WTC11 (cell line): ENCODE measurements around the gene NRG3. TPM values are rescaled to one million over a fixed set of nuclear protein-coding genes. Genes with fewer than 3 reads are reported as not detected.
A peak's percentile ranks its signal among the peaks of the same experiment; 100 is the strongest.
"Not testable (repeated sequence)": the region's sequence is repeated elsewhere in the genome, so short reads cannot be mapped to it uniquely, and the experiment has no call there.

Experiments used
- ATAC-seq: fragments of 200-7000 bp; cut with Tn5 transposase; 2 replicates; pipeline ENCODE4 v1.10.0; 2021; ENCODE audit warnings: mild to moderate bottlenecking, moderate library complexity
- CTCF ChIA-PET: fragments of 300-600 bp; sonication (Branson Sonifier 250); formaldehyde crosslinking; loops from one replicate; lab custom pipeline; 2021; ENCODE audit warnings: antibody characterized with exemption; lab: Charles Lee
- POLR2A ChIA-PET: fragments of 350-600 bp; sonication (Branson Sonifier 250); formaldehyde crosslinking; loops from one replicate; lab custom pipeline; 2021; ENCODE audit warnings: antibody characterized with exemption; lab: Charles Lee
- DNase-seq: peaks from one replicate; pipeline ENCODE4 v3.0.0; 2021; ENCODE audit warnings: low spot score
- H3K27ac Mint-ChIP-seq: 2 replicates; pipeline ENCODE4 v1.8.0; 2021; ENCODE audit warnings: mixed read lengths
- H3K27me3 Mint-ChIP-seq: 2 replicates; pipeline ENCODE4 v1.8.0; 2021; ENCODE audit warnings: low read depth, mild to moderate bottlenecking, moderate library complexity, mixed read lengths
- H3K36me3 Mint-ChIP-seq: 2 replicates; pipeline ENCODE4 v1.8.0; 2021; ENCODE audit warnings: mixed read lengths
- H3K4me1 Mint-ChIP-seq: 2 replicates; pipeline ENCODE4 v1.8.0; 2022; ENCODE audit warnings: mixed read lengths
- H3K4me3 Mint-ChIP-seq: 2 replicates; pipeline ENCODE4 v1.8.0; 2021; ENCODE audit warnings: mild to moderate bottlenecking, moderate library complexity, mixed read lengths
- H3K9me3 Mint-ChIP-seq: 2 replicates; pipeline ENCODE4 v1.8.0; 2021; ENCODE audit warnings: mixed read lengths
- FOXK1 ChIP-seq: sonication (generic); formaldehyde crosslinking; IDR thresholded peaks from 2 replicates; pipeline ENCODE4 v1.8.0; 2022; ENCODE audit warnings: mild to moderate bottlenecking, moderate library complexity, missing genetic modification reagents
- IRF2 ChIP-seq: sonication (generic); formaldehyde crosslinking; IDR thresholded peaks from 2 replicates; pipeline ENCODE4 v1.8.0; 2022; ENCODE audit warnings: low read depth, missing genetic modification reagents, borderline replicate concordance
- JUN ChIP-seq: sonication (generic); formaldehyde crosslinking; IDR thresholded peaks from 2 replicates; pipeline ENCODE4 v1.8.0; 2023; ENCODE audit warnings: mild to moderate bottlenecking, missing genetic modification reagents
- NFATC4 ChIP-seq: fragments of 250-450 bp; sonication (Bioruptor Pico); IDR thresholded peaks from 2 replicates; pipeline ENCODE4 v1.9.0; 2021; ENCODE audit warnings: mild to moderate bottlenecking
- OVOL2 ChIP-seq: fragments of 250-450 bp; sonication (Bioruptor Pico); IDR thresholded peaks from 2 replicates; pipeline ENCODE4 v1.9.0; 2021; ENCODE audit warnings: mild to moderate bottlenecking, borderline replicate concordance
- PRRX2 ChIP-seq: fragments of 250-450 bp; sonication (Bioruptor Pico); IDR thresholded peaks from 2 replicates; pipeline ENCODE4 v1.8.0; 2021; ENCODE audit warnings: mild to moderate bottlenecking
- RELA ChIP-seq: sonication (generic); formaldehyde crosslinking; IDR thresholded peaks from 2 replicates; pipeline ENCODE4 v1.8.1; 2022; ENCODE audit warnings: missing genetic modification reagents, mild to moderate bottlenecking, borderline replicate concordance
- SMAD4 ChIP-seq: sonication (generic); formaldehyde crosslinking; IDR thresholded peaks from 2 replicates; pipeline ENCODE4 v1.8.0; 2022; ENCODE audit warnings: mild to moderate bottlenecking, missing genetic modification reagents
- SOX15 ChIP-seq: fragments of 250-450 bp; sonication (Bioruptor Pico); IDR thresholded peaks from 2 replicates; pipeline ENCODE4 v1.9.0; 2021; ENCODE audit warnings: mild to moderate bottlenecking
- TEAD4 ChIP-seq: sonication (generic); formaldehyde crosslinking; IDR thresholded peaks from 2 replicates; pipeline ENCODE4 v1.8.0; 2022; ENCODE audit warnings: mild to moderate bottlenecking, missing genetic modification reagents
- ZNF138 ChIP-seq: sonication (generic); formaldehyde crosslinking; conservative IDR thresholded peaks from 2 replicates; pipeline ENCODE4 v1.8.1; 2022; ENCODE audit warnings: mild to moderate bottlenecking, moderate library complexity, missing genetic modification reagents
- ZNF219 ChIP-seq: sonication (generic); formaldehyde crosslinking; IDR thresholded peaks from 2 replicates; pipeline ENCODE4 v1.8.0; 2023; ENCODE audit warnings: missing genetic modification reagents, mild to moderate bottlenecking, borderline replicate concordance
- ZNF317 ChIP-seq: sonication (generic); formaldehyde crosslinking; IDR thresholded peaks from 2 replicates; pipeline ENCODE4 v1.8.1; 2023; ENCODE audit warnings: low read depth, mild to moderate bottlenecking, moderate library complexity, missing genetic modification reagents, borderline replicate concordance
- ZNF396 ChIP-seq: fragments of 250-450 bp; sonication (Bioruptor Pico); IDR thresholded peaks from 2 replicates; pipeline ENCODE4 v1.8.0; 2021; ENCODE audit warnings: mild to moderate bottlenecking, moderate library complexity, borderline replicate concordance
- total RNA-seq: library from RNA; stranded (reverse); gene quantifications from 3 replicates; pipeline ENCODE4 v1.2.3, GENCODE V29; 2021
- TF ChIP-seq, protein P1 (sequence below): fragments of 250-450 bp; sonication (Bioruptor Pico); IDR thresholded peaks from 2 replicates; pipeline ENCODE4 v1.9.0; 2021; ENCODE audit warnings: mild to moderate bottlenecking, borderline replicate concordance
- TF ChIP-seq, protein P2 (sequence below): sonication (generic); formaldehyde crosslinking; IDR thresholded peaks from 2 replicates; pipeline ENCODE4 v1.8.0; 2023; ENCODE audit warnings: mild to moderate bottlenecking, missing genetic modification reagents
- TF ChIP-seq, protein P3 (sequence below): sonication (generic); formaldehyde crosslinking; IDR thresholded peaks from 2 replicates; pipeline ENCODE4 v1.8.1; 2022; ENCODE audit warnings: low read depth, missing genetic modification reagents, borderline replicate concordance
- TF ChIP-seq, protein P4 (sequence below): sonication (generic); formaldehyde crosslinking; IDR thresholded peaks from 2 replicates; pipeline ENCODE4 v1.8.0; 2022; ENCODE audit warnings: mild to moderate bottlenecking, missing genetic modification reagents

NRG3 gene
- total RNA-seq, 1 experiment from 2014 or later = 7.0 TPM

DNA sequence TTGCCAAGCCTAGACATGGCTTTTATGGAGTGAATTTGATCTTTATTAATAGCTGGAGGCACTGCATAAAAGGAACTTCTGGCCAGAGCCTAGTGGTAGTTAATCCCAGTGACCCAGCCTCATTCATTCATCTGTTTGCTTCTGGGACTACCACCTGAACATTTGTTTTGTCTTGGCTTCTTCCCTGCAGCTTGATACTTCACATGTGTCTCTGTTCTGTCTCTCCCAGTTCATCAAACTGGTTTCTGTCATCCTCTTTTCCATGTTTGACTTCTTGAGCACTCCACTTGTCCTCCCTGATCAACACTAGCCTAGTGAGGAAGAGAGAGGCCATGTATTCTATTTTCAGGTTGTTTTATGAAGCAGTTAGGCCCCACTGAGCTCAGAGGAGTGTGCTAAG is 163.6 kb downstream of the NRG3 start (continued):
- TF ChIP-seq, protein P1, sequence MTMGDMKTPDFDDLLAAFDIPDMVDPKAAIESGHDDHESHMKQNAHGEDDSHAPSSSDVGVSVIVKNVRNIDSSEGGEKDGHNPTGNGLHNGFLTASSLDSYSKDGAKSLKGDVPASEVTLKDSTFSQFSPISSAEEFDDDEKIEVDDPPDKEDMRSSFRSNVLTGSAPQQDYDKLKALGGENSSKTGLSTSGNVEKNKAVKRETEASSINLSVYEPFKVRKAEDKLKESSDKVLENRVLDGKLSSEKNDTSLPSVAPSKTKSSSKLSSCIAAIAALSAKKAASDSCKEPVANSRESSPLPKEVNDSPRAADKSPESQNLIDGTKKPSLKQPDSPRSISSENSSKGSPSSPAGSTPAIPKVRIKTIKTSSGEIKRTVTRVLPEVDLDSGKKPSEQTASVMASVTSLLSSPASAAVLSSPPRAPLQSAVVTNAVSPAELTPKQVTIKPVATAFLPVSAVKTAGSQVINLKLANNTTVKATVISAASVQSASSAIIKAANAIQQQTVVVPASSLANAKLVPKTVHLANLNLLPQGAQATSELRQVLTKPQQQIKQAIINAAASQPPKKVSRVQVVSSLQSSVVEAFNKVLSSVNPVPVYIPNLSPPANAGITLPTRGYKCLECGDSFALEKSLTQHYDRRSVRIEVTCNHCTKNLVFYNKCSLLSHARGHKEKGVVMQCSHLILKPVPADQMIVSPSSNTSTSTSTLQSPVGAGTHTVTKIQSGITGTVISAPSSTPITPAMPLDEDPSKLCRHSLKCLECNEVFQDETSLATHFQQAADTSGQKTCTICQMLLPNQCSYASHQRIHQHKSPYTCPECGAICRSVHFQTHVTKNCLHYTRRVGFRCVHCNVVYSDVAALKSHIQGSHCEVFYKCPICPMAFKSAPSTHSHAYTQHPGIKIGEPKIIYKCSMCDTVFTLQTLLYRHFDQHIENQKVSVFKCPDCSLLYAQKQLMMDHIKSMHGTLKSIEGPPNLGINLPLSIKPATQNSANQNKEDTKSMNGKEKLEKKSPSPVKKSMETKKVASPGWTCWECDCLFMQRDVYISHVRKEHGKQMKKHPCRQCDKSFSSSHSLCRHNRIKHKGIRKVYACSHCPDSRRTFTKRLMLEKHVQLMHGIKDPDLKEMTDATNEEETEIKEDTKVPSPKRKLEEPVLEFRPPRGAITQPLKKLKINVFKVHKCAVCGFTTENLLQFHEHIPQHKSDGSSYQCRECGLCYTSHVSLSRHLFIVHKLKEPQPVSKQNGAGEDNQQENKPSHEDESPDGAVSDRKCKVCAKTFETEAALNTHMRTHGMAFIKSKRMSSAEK (CRISPR knock-in tag) = no peak
- TF ChIP-seq RELA (CRISPR knock-in tag) (no peak), FOXK1 (CRISPR knock-in tag) (no peak)

DNA sequence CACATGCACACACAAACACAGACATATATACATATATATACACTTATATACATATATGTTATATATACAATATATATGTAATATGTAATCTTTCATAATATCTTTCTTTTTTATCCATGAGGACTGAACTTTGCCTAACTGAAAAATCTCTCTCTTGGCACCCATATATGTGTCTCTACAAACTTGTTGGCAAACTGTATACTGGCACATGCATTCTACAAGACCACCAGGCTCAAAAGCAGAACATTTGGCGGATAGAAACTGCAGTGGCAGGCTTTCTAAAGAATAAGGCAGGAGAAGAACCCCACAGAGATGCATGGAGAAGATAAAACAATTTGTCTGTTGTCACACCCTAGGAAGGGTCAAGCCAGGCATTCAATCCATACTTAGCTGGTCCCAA is 165.3 kb downstream of the NRG3 start:
- peaks cover 5% of the 10 kb centered on the region; the same call in 1 of the 2 replicates for H3K36me3 Mint-ChIP-seq
- ChIA-PET CTCF (no interaction called here), POLR2A (no interaction called here)
- peaks cover 13% of the 10 kb centered on the region for H3K4me1 Mint-ChIP-seq
- no peak overlapping the region for H3K27ac Mint-ChIP-seq
- peaks cover 3% of the 10 kb centered on the region for H3K9me3 Mint-ChIP-seq
- no peak overlapping the region for H3K4me3 Mint-ChIP-seq
- TF ChIP-seq ZNF317 (CRISPR knock-in tag) (no peak), JUN (no peak), ZNF219 (CRISPR knock-in tag) (no peak), IRF2 (CRISPR knock-in tag) (no peak), PRRX2 (CRISPR knock-in tag) (no peak), OVOL2 (CRISPR knock-in tag) (no peak), ZNF396 (no peak), SMAD4 (CRISPR knock-in tag) (no peak), NFATC4 (CRISPR knock-in tag) (no peak)
- TF ChIP-seq, protein P2, sequence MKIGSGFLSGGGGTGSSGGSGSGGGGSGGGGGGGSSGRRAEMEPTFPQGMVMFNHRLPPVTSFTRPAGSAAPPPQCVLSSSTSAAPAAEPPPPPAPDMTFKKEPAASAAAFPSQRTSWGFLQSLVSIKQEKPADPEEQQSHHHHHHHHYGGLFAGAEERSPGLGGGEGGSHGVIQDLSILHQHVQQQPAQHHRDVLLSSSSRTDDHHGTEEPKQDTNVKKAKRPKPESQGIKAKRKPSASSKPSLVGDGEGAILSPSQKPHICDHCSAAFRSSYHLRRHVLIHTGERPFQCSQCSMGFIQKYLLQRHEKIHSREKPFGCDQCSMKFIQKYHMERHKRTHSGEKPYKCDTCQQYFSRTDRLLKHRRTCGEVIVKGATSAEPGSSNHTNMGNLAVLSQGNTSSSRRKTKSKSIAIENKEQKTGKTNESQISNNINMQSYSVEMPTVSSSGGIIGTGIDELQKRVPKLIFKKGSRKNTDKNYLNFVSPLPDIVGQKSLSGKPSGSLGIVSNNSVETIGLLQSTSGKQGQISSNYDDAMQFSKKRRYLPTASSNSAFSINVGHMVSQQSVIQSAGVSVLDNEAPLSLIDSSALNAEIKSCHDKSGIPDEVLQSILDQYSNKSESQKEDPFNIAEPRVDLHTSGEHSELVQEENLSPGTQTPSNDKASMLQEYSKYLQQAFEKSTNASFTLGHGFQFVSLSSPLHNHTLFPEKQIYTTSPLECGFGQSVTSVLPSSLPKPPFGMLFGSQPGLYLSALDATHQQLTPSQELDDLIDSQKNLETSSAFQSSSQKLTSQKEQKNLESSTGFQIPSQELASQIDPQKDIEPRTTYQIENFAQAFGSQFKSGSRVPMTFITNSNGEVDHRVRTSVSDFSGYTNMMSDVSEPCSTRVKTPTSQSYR (CRISPR knock-in tag) = no peak
- DNase-seq = no peak
- ATAC-seq = no peak
- no peaks in the 10 kb centered on the region for H3K27me3 Mint-ChIP-seq

DNA sequence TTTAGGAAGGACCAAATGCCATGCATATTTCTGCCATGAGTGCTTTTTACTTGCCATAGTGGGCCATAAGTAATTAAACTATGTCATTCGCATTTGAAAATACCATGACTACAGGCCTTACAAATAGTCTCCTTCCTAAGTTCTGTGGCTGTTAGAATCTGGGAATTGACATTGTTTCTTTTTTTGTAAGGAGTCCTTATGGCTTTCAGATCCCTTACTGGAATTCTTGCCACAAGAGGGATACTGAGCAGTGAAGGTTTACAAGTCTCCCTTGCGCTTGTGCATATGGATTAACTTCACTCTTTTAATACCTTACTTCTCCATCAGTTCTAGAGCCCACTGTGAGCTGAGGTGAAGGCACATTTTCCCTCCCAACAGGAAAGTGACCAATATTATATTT is 166.0 kb downstream of the NRG3 start:
- no peak overlapping the region for H3K27ac Mint-ChIP-seq
- CTCF ChIA-PET = interaction anchor here (0.8 kb wide), 1 partner anchor 11 kb away, joined by 4 read pairs; no protein-coding TSS in a partner anchor
- peaks cover 3% of the 10 kb centered on the region for H3K9me3 Mint-ChIP-seq
- peaks cover 5% of the 10 kb centered on the region; the same call in 1 of the 2 replicates for H3K36me3 Mint-ChIP-seq
- H3K4me1 Mint-ChIP-seq = peaks cover 13% of the 10 kb centered on the region
- ATAC-seq (peak; percentile 76), DNase-seq (no peak)
- TF ChIP-seq OVOL2 (CRISPR knock-in tag) = no peak
- TF ChIP-seq TEAD4 = peak; percentile 33; the same call in 1 of the 2 replicates
- no peaks in the 10 kb centered on the region for H3K27me3 Mint-ChIP-seq
- no peak overlapping the region for H3K4me3 Mint-ChIP-seq
- POLR2A ChIA-PET = interaction anchor here (0.5 kb wide), 1 partner anchor 41 kb away, joined by 3 read pairs; no protein-coding TSS in a partner anchor

DNA sequence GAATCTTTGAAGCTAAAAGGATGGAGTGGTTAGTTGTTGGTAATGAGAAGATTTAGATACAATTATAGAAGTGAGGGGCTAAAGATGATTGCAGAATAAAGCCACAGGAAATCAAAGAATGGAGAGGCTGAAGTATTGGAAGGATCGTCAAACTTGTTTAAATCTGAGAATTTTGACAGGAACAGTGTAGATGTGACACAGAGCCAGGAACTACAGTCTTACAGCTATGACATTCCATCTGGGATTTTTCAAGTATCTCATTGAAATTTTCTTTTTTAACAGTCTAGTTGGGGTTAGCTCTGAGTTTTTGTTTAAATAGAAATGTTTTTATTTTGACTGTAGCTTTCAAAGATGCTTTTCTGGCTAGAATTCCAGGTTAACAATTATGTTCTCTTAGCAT is 181.4 kb downstream of the NRG3 start:
- no peak for DNase-seq
- Mint-ChIP-seq H3K4me3 (no peak overlapping the region), H3K9me3 (no peaks in the 10 kb centered on the region), H3K4me1 (no peaks in the 10 kb centered on the region), H3K36me3 (no peaks in the 10 kb centered on the region), H3K27ac (no peak overlapping the region), H3K27me3 (no peaks in the 10 kb centered on the region)
- CTCF ChIA-PET = no interaction called here
- ATAC-seq = no peak
- TF ChIP-seq ZNF138 (CRISPR knock-in tag) = no peak
- no peak for TF ChIP-seq SOX15 (CRISPR knock-in tag)
- TF ChIP-seq, protein P3, sequence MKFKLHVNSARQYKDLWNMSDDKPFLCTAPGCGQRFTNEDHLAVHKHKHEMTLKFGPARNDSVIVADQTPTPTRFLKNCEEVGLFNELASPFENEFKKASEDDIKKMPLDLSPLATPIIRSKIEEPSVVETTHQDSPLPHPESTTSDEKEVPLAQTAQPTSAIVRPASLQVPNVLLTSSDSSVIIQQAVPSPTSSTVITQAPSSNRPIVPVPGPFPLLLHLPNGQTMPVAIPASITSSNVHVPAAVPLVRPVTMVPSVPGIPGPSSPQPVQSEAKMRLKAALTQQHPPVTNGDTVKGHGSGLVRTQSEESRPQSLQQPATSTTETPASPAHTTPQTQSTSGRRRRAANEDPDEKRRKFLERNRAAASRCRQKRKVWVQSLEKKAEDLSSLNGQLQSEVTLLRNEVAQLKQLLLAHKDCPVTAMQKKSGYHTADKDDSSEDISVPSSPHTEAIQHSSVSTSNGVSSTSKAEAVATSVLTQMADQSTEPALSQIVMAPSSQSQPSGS (CRISPR knock-in tag) = no peak
- TF ChIP-seq, protein P4, sequence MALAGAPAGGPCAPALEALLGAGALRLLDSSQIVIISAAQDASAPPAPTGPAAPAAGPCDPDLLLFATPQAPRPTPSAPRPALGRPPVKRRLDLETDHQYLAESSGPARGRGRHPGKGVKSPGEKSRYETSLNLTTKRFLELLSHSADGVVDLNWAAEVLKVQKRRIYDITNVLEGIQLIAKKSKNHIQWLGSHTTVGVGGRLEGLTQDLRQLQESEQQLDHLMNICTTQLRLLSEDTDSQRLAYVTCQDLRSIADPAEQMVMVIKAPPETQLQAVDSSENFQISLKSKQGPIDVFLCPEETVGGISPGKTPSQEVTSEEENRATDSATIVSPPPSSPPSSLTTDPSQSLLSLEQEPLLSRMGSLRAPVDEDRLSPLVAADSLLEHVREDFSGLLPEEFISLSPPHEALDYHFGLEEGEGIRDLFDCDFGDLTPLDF (CRISPR knock-in tag) = no peak
- no peak for TF ChIP-seq ZNF317 (CRISPR knock-in tag)
- TF ChIP-seq ZNF219 (CRISPR knock-in tag) = no peak
- POLR2A ChIA-PET = no interaction called here

DNA sequence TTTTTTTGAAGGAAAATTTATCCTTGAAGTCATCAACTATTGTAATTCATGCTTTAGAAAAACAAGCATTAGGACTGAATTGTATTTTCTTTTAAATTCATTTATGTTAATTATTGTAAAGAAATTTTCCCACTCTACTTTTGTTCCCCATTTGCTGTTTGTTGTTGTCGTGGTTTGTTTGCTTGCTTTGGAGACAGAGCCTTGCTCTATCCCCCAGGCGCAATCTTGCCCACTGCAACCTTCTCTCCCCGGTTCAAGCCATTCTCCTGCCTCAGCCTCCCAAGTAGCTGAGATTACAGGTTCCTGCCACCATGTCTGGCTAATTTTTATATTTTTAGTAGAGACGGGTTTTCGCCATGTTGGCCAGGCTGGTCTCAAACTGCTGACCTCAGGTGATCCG is 192.2 kb downstream of the NRG3 start:
- POLR2A ChIA-PET, H3K4me3 Mint-ChIP-seq, H3K27ac Mint-ChIP-seq, H3K27me3 Mint-ChIP-seq, DNase-seq, H3K36me3 Mint-ChIP-seq, CTCF ChIA-PET, H3K9me3 Mint-ChIP-seq: not testable (repeated sequence)
- H3K4me1 Mint-ChIP-seq = peaks cover 30% of the 10 kb centered on the region
- ATAC-seq = peak; percentile 67
